GM12878 (cell line): ENCODE data around the gene TRIM50. TPM values are rescaled to one million over a fixed set of nuclear protein-coding genes. Genes with fewer than 3 reads are reported as not detected.

Experiments
- ATAC-seq: fragments of 200-7000 bp; cut with Tn5 transposase; 3 replicates; pipeline ENCODE4 v1.9.1; 2020; ENCODE audit warnings: mild to moderate bottlenecking, moderate library complexity
- BruUV-seq: library from RNA; stranded (reverse); fragments of 400-500 nt; replicated peaks from 2 replicates; lab custom pipeline; 2021; lab: Mats Ljungman, UMichigan
- CTCF ChIA-PET: fragments of 300-600 bp; sonication (Branson Sonifier 250); formaldehyde crosslinking; extraction: SDS; loops from one replicate; lab custom pipeline; 2021; ENCODE audit warnings: inconsistent platforms; lab: Yijun Ruan, JAX
- POLR2A ChIA-PET: fragments of 350-600 bp; formaldehyde crosslinking; extraction: SDS; loops from one replicate; lab custom pipeline; 2021; ENCODE audit warnings: inconsistent platforms; lab: Charles Lee
- RAD21 ChIA-PET: fragments of 300-600 bp; sonication (Branson Sonifier 250); formaldehyde crosslinking; loops from one replicate; lab custom pipeline; 2023; ENCODE audit warnings: antibody characterized with exemption; ENCODE audit not compliant: unreplicated experiment; lab: Charles Lee
- SMC1A ChIA-PET: fragments of 300-600 bp; sonication (Branson Sonifier 250); formaldehyde crosslinking; loops from one replicate; lab custom pipeline; 2023; ENCODE audit not compliant: unreplicated experiment, uncharacterized antibody; lab: Charles Lee
- DNase-seq: peaks from one replicate; pipeline ENCODE4 v3.0.0-alpha.2; 2011; ENCODE audit warnings: low read depth, low spot score
- FAIRE-seq: peaks from 3 replicates; lab custom pipeline; 2011; peaks lifted over from hg19 to GRCh38; lab: Jason Lieb, UNC
- H2AFZ ChIP-seq: 2 replicates; pipeline ENCODE4 v1.6.0; 2011; ENCODE audit warnings: low read depth, low read length, control low read depth; ENCODE audit not compliant: control insufficient read depth
- H3K27ac ChIP-seq: 2 replicates; pipeline ENCODE4 v1.5.1; 2011; ENCODE audit warnings: control low read depth; ENCODE audit not compliant: control insufficient read depth, insufficient read depth
- H3K27me3 ChIP-seq, 2 experiments: replicated peaks in 1 of 2; 2 replicates each; pipeline versions ENCODE4 v1.6.0 to v1.6.1; 2011; ENCODE audit warnings: low read length in 1 of 2; ENCODE audit not compliant: control insufficient read depth in 2 of 2, insufficient read depth in 2 of 2
- H3K36me3 ChIP-seq, 2 experiments: 2 replicates each; pipeline ENCODE4 v1.5.1; 2011; ENCODE audit warnings: low read length in 1 of 2; ENCODE audit not compliant: control insufficient read depth in 2 of 2, insufficient read depth in 2 of 2
- H3K4me1 ChIP-seq: 2 replicates; pipeline ENCODE4 v1.6.1; 2011; ENCODE audit warnings: mild to moderate bottlenecking, low read length, moderate library complexity, mixed read lengths; ENCODE audit not compliant: control insufficient read depth, insufficient read depth
- H3K4me2 ChIP-seq: 2 replicates; pipeline ENCODE4 v1.6.0; 2011; ENCODE audit warnings: control low read depth; ENCODE audit not compliant: control insufficient read depth, insufficient read depth
- H3K4me3 ChIP-seq: fragments of 200-600 bp; sonication (generic); 2 replicates; pipeline ENCODE4 v1.5.1; 2016
- H3K79me2 ChIP-seq: 2 replicates; pipeline ENCODE4 v1.6.0; 2011; ENCODE audit warnings: low read length; ENCODE audit not compliant: control insufficient read depth, insufficient read depth
- H3K9ac ChIP-seq: 2 replicates; pipeline ENCODE4 v1.8.0; 2011; ENCODE audit warnings: low read length, control low read depth, mixed read lengths; ENCODE audit not compliant: control insufficient read depth, insufficient read depth
- H3K9me3 ChIP-seq: replicated peaks from 3 replicates; pipeline ENCODE4 v1.5.1; 2011; ENCODE audit warnings: mild to moderate bottlenecking, low read length; ENCODE audit not compliant: control insufficient read depth, insufficient read depth
- H4K20me1 ChIP-seq: 2 replicates; pipeline ENCODE4 v1.6.0; 2011; ENCODE audit not compliant: control insufficient read depth, insufficient read depth
- BHLHE40 ChIP-seq, 2 experiments: fragments of 450-650 bp in 1 of 2; IDR thresholded peaks; 2 replicates each; pipeline ENCODE4 v1.6.1; 2011 to 2017; ENCODE audit warnings: low read depth in 2 of 2, borderline replicate concordance in 1 of 2, improper control_type of control experiment in 1 of 2, low read length in 1 of 2, mild to moderate bottlenecking in 1 of 2
- CBX3 ChIP-seq: fragments of 200-600 bp; sonication (generic); IDR thresholded peaks from 2 replicates; pipeline ENCODE4 v1.6.1; 2016; ENCODE audit warnings: low read depth, borderline replicate concordance
- CEBPZ ChIP-seq: fragments of 150-350 bp; IDR thresholded peaks from 2 replicates; pipeline ENCODE4 v1.6.1; 2016; ENCODE audit warnings: low read depth, low read length
- GABPA ChIP-seq: IDR thresholded peaks from 2 replicates; pipeline ENCODE4 v1.6.1; 2014; ENCODE audit warnings: antibody characterized with exemption, low read depth, mild to moderate bottlenecking, inconsistent platforms
- GATAD2B ChIP-seq: fragments of 450-650 bp; conservative IDR thresholded peaks from 2 replicates; pipeline ENCODE4 v1.6.1; 2017; ENCODE audit warnings: low read depth, mild to moderate bottlenecking, moderate library complexity
- HCFC1 ChIP-seq: fragments of 150-350 bp; IDR thresholded peaks from 2 replicates; pipeline ENCODE4 v1.6.1; 2014; ENCODE audit warnings: low read length
- JUNB ChIP-seq: IDR thresholded peaks from 2 replicates; pipeline ENCODE4 v1.6.1; 2016; ENCODE audit warnings: antibody characterized with exemption, mild to moderate bottlenecking
- LARP7 ChIP-seq: fragments of 450-650 bp; IDR thresholded peaks from 2 replicates; pipeline ENCODE4 v1.6.1; 2017; ENCODE audit warnings: mild to moderate bottlenecking
- PML ChIP-seq: IDR thresholded peaks from 2 replicates; pipeline ENCODE4 v1.6.1; 2012; ENCODE audit warnings: low read length, inconsistent platforms
- RCOR1 ChIP-seq: conservative IDR thresholded peaks from 2 replicates; pipeline ENCODE4 v1.6.1; 2012; ENCODE audit warnings: low read depth, low read length, improper control_type of control experiment
- SREBF2 ChIP-seq: IDR thresholded peaks from 2 replicates; pipeline ENCODE4 v1.6.1; 2012; ENCODE audit warnings: mild to moderate bottlenecking, low read length
- ZBED1 ChIP-seq: IDR thresholded peaks from 2 replicates; pipeline ENCODE4 v1.6.1; 2016; ENCODE audit warnings: borderline replicate concordance
- ZNF207 ChIP-seq: fragments of 450-650 bp; IDR thresholded peaks from 2 replicates; pipeline ENCODE4 v1.6.1; 2014; ENCODE audit warnings: antibody characterized with exemption, mild to moderate bottlenecking, borderline replicate concordance
- ZSCAN29 ChIP-seq: fragments of 450-650 bp; IDR thresholded peaks from 2 replicates; pipeline ENCODE4 v1.6.1; 2017; ENCODE audit warnings: mild to moderate bottlenecking, moderate library complexity
- WGBS: methylation state at CpG from one replicate; pipeline ENCODE4 v1.1.6; 2016; ENCODE audit warnings: low lambda C conversion rate; ENCODE audit not compliant: insufficient replicate concordance, insufficient coverage; ENCODE audit errors: missing lambda C conversion rate; 5-methylcytosine and 5-hydroxymethylcytosine counted together
- in situ Hi-C: fragments of 300-500 bp; cut with MboI; formaldehyde crosslinking; loops from 9 replicates; pipeline ENCODE4 v1.14.3; 2018; ENCODE audit warnings: mixed read lengths
- intact Hi-C: fragments of 100-400 bp; cut with micrococcal nuclease; formaldehyde crosslinking; loops from one replicate; pipeline ENCODE4 v1.14.2; 2022; ENCODE audit not compliant: unreplicated experiment
- polyA plus RNA-seq, 11 experiments: library from polyadenylated mRNA; depleted of rRNA in 4 of 11; unstranded in 6 of 11; stranded (reverse) in 5 of 11; fragments of >200 nt; fragmentation: Nextera tagmentation in 4 of 11; fragmentation: Illumina TruSeq in 1 of 11; extraction: Ambion mirVana in 4 of 11; extraction: Trizol in 1 of 11; gene quantifications; 1 replicate in 1 of 11; 2 replicates in 10 of 11; pipeline versions ENCODE4 v1.2.1 to v1.2.3, GENCODE V29; 2011 to 2016; ENCODE audit warnings: inconsistent platforms in 2 of 11, missing spikeins in 2 of 11, low read depth in 1 of 11
- total RNA-seq, 4 experiments: library from RNA; depleted of rRNA in 3 of 4; stranded (reverse); fragments of >200 nt in 3 of 4; fragmentation: Illumina TruSeq in 1 of 4; extraction: Trizol in 1 of 4; gene quantifications; 2 replicates each; pipeline versions ENCODE4 v1.2.1 to v1.2.3, GENCODE V29; 2013 to 2021
- TF ChIP-seq, protein P1 (sequence below): fragments of 450-650 bp; IDR thresholded peaks from 2 replicates; pipeline ENCODE4 v1.6.1; 2016; ENCODE audit warnings: mild to moderate bottlenecking

Gene TRIM50
- total and polyA plus RNA-seq, 10 of the 15 experiments (the other 5 are each of a cell fraction or from before 2014, with no cell fraction given) = not detected

DNA sequence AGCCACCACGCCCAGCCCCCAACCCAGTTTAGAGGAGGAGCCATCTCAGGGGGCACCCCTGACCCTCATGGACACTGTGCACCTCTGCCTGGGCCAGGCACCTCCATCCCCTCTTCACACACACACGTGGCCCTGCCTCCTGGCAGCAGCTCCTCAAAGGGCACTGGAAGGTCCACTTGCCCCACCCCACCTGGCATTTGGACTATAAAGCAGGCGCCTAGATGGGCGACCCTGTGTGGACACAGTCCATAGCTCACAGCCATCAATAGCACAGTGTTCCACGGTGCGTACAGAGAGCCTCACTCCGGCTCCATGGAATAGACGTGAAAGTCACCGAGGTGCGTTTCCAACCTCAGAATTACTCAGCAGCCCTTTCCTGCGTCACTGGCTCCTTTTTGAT is 41.1 kb upstream of the TRIM50 start:
- H3K79me2 ChIP-seq = no peaks in the 10 kb centered on the region
- no peaks in the 10 kb centered on the region for H3K36me3 ChIP-seq
- DNase-seq (no peak), ATAC-seq (no peak), FAIRE-seq (no peak)
- H3K9me3 ChIP-seq = no peaks in the 10 kb centered on the region
- ChIA-PET POLR2A (no interaction called here), RAD21 (no interaction called here), CTCF (no interaction called here), SMC1A (no interaction called here)
- no peak overlapping the region for H3K9ac ChIP-seq
- no peak overlapping the region for H3K4me3 ChIP-seq
- intact Hi-C loops = no loop called here
- in situ Hi-C loops = no loop called here
- no TSS peak for BruUV-seq
- no peaks in the 10 kb centered on the region for H3K27me3 ChIP-seq
- WGBS = 43% methylated on average over 11 of the region's 11 CpGs
- H4K20me1 ChIP-seq = no peaks in the 10 kb centered on the region
- H3K4me2 ChIP-seq = no peak overlapping the region
- H3K27ac ChIP-seq = no peak overlapping the region
- no peaks in the 10 kb centered on the region for H3K4me1 ChIP-seq
- no peak overlapping the region for H2AFZ ChIP-seq
- TF ChIP-seq RCOR1 = no peak
- no peak for TF ChIP-seq PML
- no peak for TF ChIP-seq BHLHE40 (IDR thresholded peaks at IDR 0.05; ENCODE audit: borderline replicate concordance in 1 of 2, low read depth in 2 of 2, low read length in 1 of 2)
- no peak for TF ChIP-seq ZBED1
- TF ChIP-seq ZSCAN29 = no peak
- no peak for TF ChIP-seq ZNF207
- TF ChIP-seq SREBF2 = no peak
- no peak for TF ChIP-seq JUNB
- no peak for TF ChIP-seq GATAD2B
- TF ChIP-seq HCFC1 = no peak
- TF ChIP-seq GABPA = no peak

DNA sequence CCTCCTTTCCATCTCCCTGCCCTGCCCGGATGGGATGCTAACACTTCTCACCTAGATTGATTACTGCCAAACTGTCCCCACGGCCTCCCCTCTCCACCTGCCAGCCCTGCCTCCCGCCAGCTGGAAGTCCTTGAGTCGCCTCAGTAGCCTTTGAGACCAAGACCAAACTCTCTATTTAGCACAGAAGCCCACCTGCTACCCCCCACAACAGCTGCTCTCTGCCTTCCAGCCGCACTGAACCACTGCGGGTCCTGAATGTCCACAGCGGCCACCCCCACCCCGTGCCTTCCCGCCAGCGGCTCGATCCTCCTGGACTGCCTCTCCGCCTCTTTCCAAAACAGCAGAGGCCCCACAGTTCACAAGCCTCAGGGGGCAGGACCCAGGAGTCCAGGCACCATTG is 39.1 kb upstream of the TRIM50 start:
- CTCF ChIA-PET = no interaction called here
- H3K36me3 ChIP-seq = no peaks in the 10 kb centered on the region
- 76% methylated on average over 12 of the region's 12 CpGs for WGBS
- TF ChIP-seq CBX3 (no peak), LARP7 (no peak), CEBPZ (no peak)
- TF ChIP-seq, protein P1, sequence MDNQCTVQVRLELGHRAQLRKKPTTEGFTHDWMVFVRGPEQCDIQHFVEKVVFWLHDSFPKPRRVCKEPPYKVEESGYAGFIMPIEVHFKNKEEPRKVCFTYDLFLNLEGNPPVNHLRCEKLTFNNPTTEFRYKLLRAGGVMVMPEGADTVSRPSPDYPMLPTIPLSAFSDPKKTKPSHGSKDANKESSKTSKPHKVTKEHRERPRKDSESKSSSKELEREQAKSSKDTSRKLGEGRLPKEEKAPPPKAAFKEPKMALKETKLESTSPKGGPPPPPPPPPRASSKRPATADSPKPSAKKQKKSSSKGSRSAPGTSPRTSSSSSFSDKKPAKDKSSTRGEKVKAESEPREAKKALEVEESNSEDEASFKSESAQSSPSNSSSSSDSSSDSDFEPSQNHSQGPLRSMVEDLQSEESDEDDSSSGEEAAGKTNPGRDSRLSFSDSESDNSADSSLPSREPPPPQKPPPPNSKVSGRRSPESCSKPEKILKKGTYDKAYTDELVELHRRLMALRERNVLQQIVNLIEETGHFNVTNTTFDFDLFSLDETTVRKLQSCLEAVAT = no peak

More for the DNA sequence above, 39.1 kb upstream of the TRIM50 start:
- no peak overlapping the region for H3K27ac ChIP-seq
- POLR2A ChIA-PET = no interaction called here
- no peaks in the 10 kb centered on the region for H3K27me3 ChIP-seq
- H3K4me1 ChIP-seq = no peaks in the 10 kb centered on the region
- SMC1A ChIA-PET = no interaction called here
- no peak overlapping the region for H3K4me3 ChIP-seq
- intact Hi-C loops = no loop called here
- DNase-seq (no peak), ATAC-seq (no peak), FAIRE-seq (no peak)
- H3K79me2 ChIP-seq = no peaks in the 10 kb centered on the region
- in situ Hi-C loops = no loop called here
- H4K20me1 ChIP-seq = no peaks in the 10 kb centered on the region
- no peak overlapping the region for H2AFZ ChIP-seq
- H3K9ac ChIP-seq = no peak overlapping the region
- no peak overlapping the region for H3K4me2 ChIP-seq
- RAD21 ChIA-PET = no interaction called here
- no peaks in the 10 kb centered on the region for H3K9me3 ChIP-seq
- BruUV-seq = no TSS peak
